T-helper 2 cell treated with Interferon-gamma antibody and Interleukin-4, amounts not matched to agents 5 μg/mL and 100 μg/mL, for 36 hours (primary cell): ENCODE data around the gene GDAP2.
A peak's percentile ranks its signal among the peaks of the same experiment; 100 is the strongest.
"Not testable (repeated sequence)": the region's sequence is repeated elsewhere in the genome, so short reads cannot be mapped to it uniquely, and the experiment has no call there.

Experiments used
- DNase-seq: peaks from one replicate; pipeline ENCODE4 v3.0.0; 2021; ENCODE audit warnings: low spot score
- H3K27ac Mint-ChIP-seq: one replicate; pipeline ENCODE4 v1.8.0; 2021; ENCODE audit warnings: mild to moderate bottlenecking, mixed read lengths
- H3K27me3 Mint-ChIP-seq: one replicate; pipeline ENCODE4 v1.8.0; 2021; ENCODE audit warnings: low read depth, mixed read lengths
- H3K36me3 Mint-ChIP-seq: one replicate; pipeline ENCODE4 v1.8.0; 2021; ENCODE audit warnings: low read depth, mixed read lengths
- H3K4me1 Mint-ChIP-seq: one replicate; pipeline ENCODE4 v1.8.0; 2021; ENCODE audit warnings: low read depth, mixed read lengths
- H3K4me3 Mint-ChIP-seq: one replicate; pipeline ENCODE4 v1.8.0; 2022; ENCODE audit warnings: mild to moderate bottlenecking, moderate library complexity, mixed read lengths
- H3K9me3 Mint-ChIP-seq: one replicate; pipeline ENCODE4 v1.8.0; 2021; ENCODE audit warnings: mixed read lengths

Gene GDAP2

GRCh38 chr1:117928881-117929342, 509 bp downstream of the GDAP2 start:
- Mint-ChIP-seq H3K9me3 (no peaks in the 10 kb centered on the region), H3K4me1 (peaks cover 35% of the 10 kb centered on the region), H3K27ac (peak overlapping the region; percentile 92), H3K36me3 (peaks cover 10% of the 10 kb centered on the region), H3K27me3 (no peaks in the 10 kb centered on the region), H3K4me3 (peak overlapping the region; percentile 95)
- no peak for DNase-seq

DNA sequence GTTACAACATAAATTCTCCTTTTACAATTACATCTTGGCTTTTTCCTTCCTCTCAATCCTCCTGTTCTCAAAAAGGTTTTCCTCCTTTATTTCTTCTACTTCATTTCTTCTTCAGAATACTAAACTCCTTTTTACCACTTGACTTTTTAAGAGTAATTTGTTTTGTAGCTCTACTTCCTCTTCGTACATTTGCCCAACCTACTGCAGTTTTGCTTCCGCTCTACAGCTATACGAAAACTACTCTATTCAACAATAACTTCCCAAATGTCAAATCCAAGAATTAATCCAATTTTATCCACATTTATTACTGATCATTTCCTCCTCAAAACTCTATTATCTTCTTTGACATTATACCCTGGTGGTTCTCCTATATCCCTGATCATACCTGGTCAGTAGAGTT, 3.4 kb downstream of the GDAP2 start:
- peaks cover 19% of the 10 kb centered on the region for H3K4me1 Mint-ChIP-seq
- H3K4me3 Mint-ChIP-seq = no peak overlapping the region
- no peak for DNase-seq
- no peaks in the 10 kb centered on the region for H3K9me3 Mint-ChIP-seq
- no peak overlapping the region for H3K27ac Mint-ChIP-seq
- H3K36me3 Mint-ChIP-seq = peaks cover 2% of the 10 kb centered on the region
- H3K27me3 Mint-ChIP-seq = no peaks in the 10 kb centered on the region

DNA sequence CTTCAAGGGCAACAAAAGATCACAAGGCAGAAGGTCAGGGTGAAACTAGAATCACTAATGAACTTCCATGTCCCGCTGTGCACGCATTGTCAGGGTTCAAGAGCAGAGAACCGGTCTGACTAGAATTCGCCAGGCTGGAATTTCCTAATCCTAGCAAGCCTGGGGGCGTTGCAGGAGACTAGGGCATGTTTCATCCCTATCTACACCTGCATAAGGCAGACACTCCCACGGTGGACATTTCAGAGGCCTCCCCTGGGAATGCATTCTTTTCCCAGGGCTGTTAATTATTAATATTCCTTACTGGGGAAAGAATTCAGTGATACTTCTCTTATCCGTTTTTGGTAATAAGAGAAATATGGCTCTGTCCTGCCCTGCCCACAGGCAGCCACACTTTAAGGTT, 6.7 kb downstream of the GDAP2 start:
- H3K36me3 Mint-ChIP-seq, H3K9me3 Mint-ChIP-seq, H3K4me3 Mint-ChIP-seq: not testable (repeated sequence)

GRCh38 chr1:117921991-117922390, 7.4 kb downstream of the GDAP2 start:
- no peak overlapping the region for H3K27ac Mint-ChIP-seq
- H3K36me3 Mint-ChIP-seq = peaks cover 9% of the 10 kb centered on the region
- no peaks in the 10 kb centered on the region for H3K27me3 Mint-ChIP-seq
- no peak overlapping the region for H3K4me3 Mint-ChIP-seq
- H3K9me3 Mint-ChIP-seq = no peaks in the 10 kb centered on the region
- DNase-seq = no peak
- H3K4me1 Mint-ChIP-seq = peaks cover 4% of the 10 kb centered on the region

More for the DNA sequence above, 6.7 kb downstream of the GDAP2 start:
- H3K27me3 Mint-ChIP-seq, H3K27ac Mint-ChIP-seq, H3K4me1 Mint-ChIP-seq, DNase-seq: not testable (repeated sequence)

GRCh38 chr1:117919376-117919775, 10.0 kb downstream of the GDAP2 start:
- H3K27me3 Mint-ChIP-seq = no peaks in the 10 kb centered on the region

GRCh38 chr1:117911051-117911450, 18.4 kb downstream of the GDAP2 start:
- no peak for DNase-seq
- H3K27me3 Mint-ChIP-seq = no peaks in the 10 kb centered on the region
- H3K4me3 Mint-ChIP-seq = no peak overlapping the region
- no peaks in the 10 kb centered on the region for H3K9me3 Mint-ChIP-seq
- no peak overlapping the region for H3K27ac Mint-ChIP-seq
- peaks cover 5% of the 10 kb centered on the region for H3K4me1 Mint-ChIP-seq
- peaks cover 39% of the 10 kb centered on the region for H3K36me3 Mint-ChIP-seq

More at GRCh38 chr1:117919376-117919775, 10.0 kb downstream of the GDAP2 start:
- Mint-ChIP-seq H3K27ac (no peak overlapping the region), H3K4me3 (no peak overlapping the region), H3K36me3 (peaks cover 28% of the 10 kb centered on the region), H3K4me1 (no peaks in the 10 kb centered on the region), H3K9me3 (no peaks in the 10 kb centered on the region)
- DNase-seq = no peak

- no peaks in the 10 kb centered on the region for H3K9me3 Mint-ChIP-seq
- H3K4me1 Mint-ChIP-seq = peaks cover 8% of the 10 kb centered on the region
- peaks cover 33% of the 10 kb centered on the region for H3K36me3 Mint-ChIP-seq
- H3K4me3 Mint-ChIP-seq = no peak overlapping the region
- DNase-seq = no peak
- no peaks in the 10 kb centered on the region for H3K27me3 Mint-ChIP-seq
- no peak overlapping the region for H3K27ac Mint-ChIP-seq
Observed at GRCh38 chr1:117905019-117905418, 24.4 kb downstream of the GDAP2 start.

- Mint-ChIP-seq H3K36me3 (peaks cover 33% of the 10 kb centered on the region), H3K9me3 (no peaks in the 10 kb centered on the region), H3K27ac (no peak overlapping the region), H3K4me1 (peaks cover 8% of the 10 kb centered on the region), H3K4me3 (no peak overlapping the region), H3K27me3 (no peaks in the 10 kb centered on the region)
- no peak for DNase-seq
Observed at GRCh38 chr1:117904485-117904884, 24.9 kb downstream of the GDAP2 start.

DNA sequence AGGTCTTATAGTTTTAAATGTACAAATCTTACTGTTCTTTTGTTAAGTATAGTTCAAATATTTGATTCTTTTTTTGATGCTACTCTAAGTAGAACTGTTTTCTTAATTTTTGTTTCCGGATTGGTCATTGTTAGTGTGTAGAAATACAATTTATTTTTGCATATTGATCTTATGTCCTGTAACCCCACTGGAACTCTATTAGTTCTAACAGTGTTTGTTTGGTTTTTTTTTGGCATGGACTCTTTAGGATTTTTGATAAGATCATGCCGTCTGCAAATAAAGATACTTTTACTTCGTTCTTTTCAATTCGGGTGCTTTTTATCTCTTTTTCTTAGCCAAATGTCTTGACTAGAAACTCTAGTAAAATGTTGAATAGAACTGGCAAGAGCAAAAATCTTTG, 26.5 kb downstream of the GDAP2 start:
- H3K27me3 Mint-ChIP-seq = no peaks in the 10 kb centered on the region
- H3K36me3 Mint-ChIP-seq = peaks cover 39% of the 10 kb centered on the region

GRCh38 chr1:117899801-117900200, 29.6 kb downstream of the GDAP2 start:
- no peak for DNase-seq
- peaks cover 3% of the 10 kb centered on the region for H3K4me1 Mint-ChIP-seq
- no peak overlapping the region for H3K27ac Mint-ChIP-seq
- no peaks in the 10 kb centered on the region for H3K9me3 Mint-ChIP-seq
- no peaks in the 10 kb centered on the region for H3K27me3 Mint-ChIP-seq
- peaks cover 31% of the 10 kb centered on the region for H3K36me3 Mint-ChIP-seq
- no peak overlapping the region for H3K4me3 Mint-ChIP-seq

More for the DNA sequence above, 26.5 kb downstream of the GDAP2 start:
- Mint-ChIP-seq H3K4me1 (peaks cover 8% of the 10 kb centered on the region), H3K9me3 (no peaks in the 10 kb centered on the region), H3K4me3 (no peak overlapping the region), H3K27ac (no peak overlapping the region)
- DNase-seq = no peak

- Mint-ChIP-seq H3K4me1 (peaks cover 2% of the 10 kb centered on the region), H3K36me3 (peaks cover 23% of the 10 kb centered on the region)
Observed at GRCh38 chr1:117897551-117897950, 31.9 kb downstream of the GDAP2 start.

GRCh38 chr1:117895482-117896114, 33.8 kb downstream of the GDAP2 start:
- Mint-ChIP-seq H3K36me3 (peaks cover 23% of the 10 kb centered on the region), H3K9me3 (no peaks in the 10 kb centered on the region), H3K4me1 (peaks cover 2% of the 10 kb centered on the region), H3K27ac (no peak overlapping the region), H3K27me3 (no peaks in the 10 kb centered on the region), H3K4me3 (no peak overlapping the region)
- peak; percentile 44 for DNase-seq

More at GRCh38 chr1:117897551-117897950, 31.9 kb downstream of the GDAP2 start:
- Mint-ChIP-seq H3K9me3 (no peaks in the 10 kb centered on the region), H3K27ac (no peak overlapping the region), H3K27me3 (no peaks in the 10 kb centered on the region), H3K4me3 (no peak overlapping the region)
- DNase-seq = no peak

GRCh38 chr1:117894078-117894477, 35.3 kb downstream of the GDAP2 start:
- Mint-ChIP-seq H3K27ac (no peak overlapping the region), H3K9me3 (no peaks in the 10 kb centered on the region), H3K27me3 (no peaks in the 10 kb centered on the region), H3K4me1 (peaks cover 2% of the 10 kb centered on the region), H3K4me3 (no peak overlapping the region), H3K36me3 (peaks cover 23% of the 10 kb centered on the region)
- DNase-seq = no peak

DNA sequence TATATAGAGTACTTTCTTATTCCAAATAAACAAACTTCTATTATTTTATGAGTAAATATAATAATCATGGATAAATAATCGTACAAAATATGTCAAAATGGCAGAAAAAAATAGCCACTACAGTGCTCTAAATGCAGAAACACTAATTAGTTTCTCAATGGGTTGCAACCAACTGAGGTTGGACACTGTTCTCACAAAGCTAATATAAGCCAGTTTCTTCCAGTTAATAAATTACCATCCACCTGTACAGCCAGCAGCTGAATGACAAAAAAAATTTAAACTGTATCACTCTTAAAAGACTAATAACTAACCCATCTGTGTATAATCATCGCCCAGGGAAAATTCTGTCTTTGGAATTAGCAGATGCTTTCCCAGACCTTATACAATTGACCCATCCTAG, 36.9 kb downstream of the GDAP2 start:
- Mint-ChIP-seq H3K36me3 (peaks cover 20% of the 10 kb centered on the region), H3K9me3 (no peaks in the 10 kb centered on the region), H3K4me3 (no peak overlapping the region), H3K27me3 (no peaks in the 10 kb centered on the region), H3K4me1 (peaks cover 2% of the 10 kb centered on the region), H3K27ac (no peak overlapping the region)
- no peak for DNase-seq

DNA sequence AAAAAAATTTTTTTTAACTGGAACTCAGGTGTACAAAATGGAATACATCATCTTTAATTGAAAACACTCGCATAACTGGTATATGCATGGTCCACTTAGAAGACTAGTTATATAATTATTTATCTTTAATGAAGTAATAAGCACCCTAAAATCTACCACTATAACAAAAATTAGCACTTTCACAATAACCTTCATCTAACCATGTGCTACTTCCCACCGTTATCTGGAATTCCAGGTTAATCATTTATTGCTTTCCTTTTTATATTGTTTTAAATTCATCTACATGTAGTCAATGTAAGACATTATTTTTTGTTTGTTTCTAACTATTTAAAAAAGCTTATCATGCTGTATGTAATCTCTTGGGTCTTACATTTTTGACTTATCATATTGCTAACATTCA, 39.0 kb downstream of the GDAP2 start:
- Mint-ChIP-seq H3K4me1 (peaks cover 5% of the 10 kb centered on the region), H3K36me3 (peaks cover 17% of the 10 kb centered on the region), H3K27ac (no peak overlapping the region), H3K9me3 (no peaks in the 10 kb centered on the region), H3K27me3 (no peaks in the 10 kb centered on the region), H3K4me3 (no peak overlapping the region)
- DNase-seq = no peak
